K562 (cell line): ENCODE measurements around the gene CSTF1. TPM values are rescaled to one million over a fixed set of nuclear protein-coding genes. Genes with fewer than 3 reads are reported as not detected.
"Not testable (repeated sequence)": the region's sequence is repeated elsewhere in the genome, so short reads cannot be mapped to it uniquely, and the experiment has no call there.

ENCODE experiments used
- ATAC-seq: fragments of 200-7000 bp; cut with Tn5 transposase; 3 replicates; pipeline ENCODE4 v1.9.1; 2020; ENCODE audit warnings: moderate library complexity
- BruUV-seq: library from RNA; stranded (reverse); fragments of 400-500 nt; replicated peaks from 2 replicates; lab custom pipeline; 2021; lab: Mats Ljungman, UMichigan
- CTCF ChIA-PET: fragments of 300-600 bp; formaldehyde crosslinking; extraction: SDS; loops from one replicate; lab custom pipeline; 2021; ENCODE audit warnings: low intra/inter-chr PET ratio; lab: Yijun Ruan, JAX
- POLR2A ChIA-PET: fragments of 300-600, 350-650 bp; sonication (Branson Sonifier 250); formaldehyde crosslinking; extraction: SDS; loops from one replicate; lab custom pipeline; 2021; ENCODE audit warnings: antibody characterized with exemption, inconsistent platforms; lab: Yijun Ruan, JAX
- DNase-seq, 4 experiments: peaks; one replicate each; pipeline versions ENCODE4 v3.0.0 to v3.0.0-alpha.2; 2011 to 2018; ENCODE audit warnings: low spot score in 3 of 4, mixed read lengths in 3 of 4; ENCODE audit errors: extremely low read depth in 1 of 4
- FAIRE-seq: peaks from 2 replicates; lab custom pipeline; 2011; peaks lifted over from hg19 to GRCh38; lab: Jason Lieb, UNC
- H2AFZ ChIP-seq: 2 replicates; pipeline ENCODE4 v1.6.0; 2011; ENCODE audit warnings: low read depth, low read length, control low read depth, inconsistent platforms
- H3K27ac ChIP-seq: fragments of 200-600 bp; 3 replicates; pipeline ENCODE4 v1.8.0; 2011; ENCODE audit warnings: low read depth, mild to moderate bottlenecking, control low read depth, inconsistent platforms, low read length, moderate library complexity, mixed read lengths; ENCODE audit errors: extremely low read depth
- H3K27me3 ChIP-seq, 2 experiments: fragments of 300-600 bp in 1 of 2; 2 replicates in 1 of 2; 3 replicates in 1 of 2; pipeline versions ENCODE4 v1.6.0 to v1.8.0; 2011; ENCODE audit warnings: inconsistent platforms in 2 of 2, low read length in 2 of 2, mild to moderate bottlenecking in 1 of 2, mixed read lengths in 1 of 2, moderate library complexity in 1 of 2; ENCODE audit not compliant: control insufficient read depth in 2 of 2, insufficient read depth in 2 of 2
- H3K36me3 ChIP-seq: fragments of 300-600 bp; 3 replicates; pipeline ENCODE4 v1.8.0; 2011; ENCODE audit warnings: mild to moderate bottlenecking, low read length, inconsistent platforms; ENCODE audit not compliant: control insufficient read depth, insufficient read depth
- H3K4me1 ChIP-seq, 2 experiments: fragments of 200-600 bp in 1 of 2; replicated peaks in 1 of 2; 2 replicates in 1 of 2; 3 replicates in 1 of 2; pipeline versions ENCODE4 v1.5.1 to v1.8.0; 2011; ENCODE audit warnings: inconsistent platforms in 2 of 2, low read length in 2 of 2, mild to moderate bottlenecking in 1 of 2, mixed read lengths in 1 of 2, moderate library complexity in 1 of 2; ENCODE audit not compliant: control insufficient read depth in 2 of 2, insufficient read depth in 2 of 2
- H3K4me2 ChIP-seq: 2 replicates; pipeline ENCODE4 v1.6.1; 2011; ENCODE audit warnings: low read length, control low read depth, inconsistent platforms, mixed read lengths; ENCODE audit not compliant: insufficient read depth
- H3K4me3 ChIP-seq: fragments of 200-600 bp; sonication (generic), shearing (Covaris generic); 2 replicates; pipeline ENCODE4 v1.5.1; 2016; ENCODE audit warnings: control low read depth, inconsistent platforms
- H3K79me2 ChIP-seq: fragments of 200-600 bp; 3 replicates; pipeline ENCODE4 v1.8.0; 2011; ENCODE audit warnings: low read length, inconsistent platforms; ENCODE audit not compliant: control insufficient read depth, insufficient read depth
- H3K9ac ChIP-seq, 2 experiments: 2 replicates each; pipeline versions ENCODE4 v1.6.0 to v1.6.1; 2011; ENCODE audit warnings: low read depth in 2 of 2, low read length in 2 of 2, control low read depth in 1 of 2, inconsistent platforms in 1 of 2, mild to moderate bottlenecking in 1 of 2, mixed read lengths in 1 of 2; ENCODE audit not compliant: insufficient read depth in 1 of 2
- H3K9me1 ChIP-seq: one replicate; pipeline ENCODE4 v1.6.0; 2011; ENCODE audit warnings: inconsistent platforms, mild to moderate bottlenecking, low read length, moderate library complexity; ENCODE audit not compliant: control insufficient read depth, insufficient read depth
- H3K9me3 ChIP-seq: replicated peaks from 2 replicates; pipeline ENCODE4 v1.5.1; 2011; ENCODE audit warnings: low read depth, low read length, inconsistent platforms; ENCODE audit not compliant: control insufficient read depth, insufficient read depth
- H4K20me1 ChIP-seq: replicated peaks from 2 replicates; pipeline ENCODE4 v1.6.1; 2011; ENCODE audit warnings: low read length, inconsistent platforms, mixed read lengths; ENCODE audit not compliant: control insufficient read depth, insufficient read depth
- ARID2 ChIP-seq: fragments of 450-650 bp; IDR thresholded peaks from 2 replicates; pipeline ENCODE4 v1.6.1; 2017; ENCODE audit warnings: antibody characterized with exemption, mild to moderate bottlenecking
- CEBPB ChIP-seq: fragments of 450-650 bp; IDR thresholded peaks from 2 replicates; pipeline ENCODE4 v1.6.1; 2016; ENCODE audit warnings: missing genetic modification characterization, missing compliant biosample characterization
- CEBPG ChIP-seq, 3 experiments: fragments of 200-800 bp in 1 of 3; sonication (Bioruptor generic) in 1 of 3; sonication (generic) in 1 of 3; formaldehyde crosslinking in 1 of 3; IDR thresholded peaks in 2 of 3; conservative IDR thresholded peaks in 1 of 3; 2 replicates each; pipeline versions ENCODE4 v1.6.1 to v1.8.0; 2016 to 2022; ENCODE audit warnings: missing compliant biosample characterization in 2 of 3, missing genetic modification characterization in 2 of 3, mild to moderate bottlenecking in 1 of 3, missing genetic modification reagents in 1 of 3
- NFRKB ChIP-seq: fragments of 450-650 bp; IDR thresholded peaks from 2 replicates; pipeline ENCODE4 v1.6.1; 2016; ENCODE audit warnings: low read depth
- POLR2G ChIP-seq: fragments of 200-400 bp; formaldehyde crosslinking; IDR thresholded peaks from 2 replicates; pipeline ENCODE4 v1.6.1; 2017; ENCODE audit warnings: low read depth, mild to moderate bottlenecking, antibody characterized with exemption, low read length, moderate library complexity
- WGBS: fragments of 100-300 bp; shearing (Covaris generic); methylation state at CpG from one replicate; pipeline ENCODE4 v1.1.6; 2016; ENCODE audit warnings: low coverage, mixed read lengths; ENCODE audit not compliant: insufficient coverage; ENCODE audit errors: missing lambda C conversion rate; 5-methylcytosine and 5-hydroxymethylcytosine counted together
- in situ Hi-C: fragments of 300-500 bp; cut with MboI; formaldehyde crosslinking; loops from 4 replicates; pipeline ENCODE4 v1.15.0; 2018; ENCODE audit warnings: inconsistent platforms, mixed read lengths
- intact Hi-C: fragments of 100-400 bp; cut with micrococcal nuclease; formaldehyde crosslinking; loops from 2 replicates; pipeline ENCODE4 v1.14.2; 2022
- polyA plus RNA-seq, 8 experiments: library from polyadenylated mRNA; depleted of rRNA in 4 of 8; stranded (reverse) in 5 of 8; unstranded in 3 of 8; fragments of >200 nt; fragmentation: Nextera tagmentation in 2 of 8; fragmentation: Illumina TruSeq in 1 of 8; extraction: Ambion mirVana in 2 of 8; extraction: Trizol in 1 of 8; gene quantifications; 2 replicates each; pipeline versions ENCODE4 v1.2.1 to v1.2.3, GENCODE V29; 2011 to 2014; ENCODE audit warnings: inconsistent platforms in 1 of 8, missing spikeins in 1 of 8
- total RNA-seq, 7 experiments: library from RNA; depleted of rRNA in 6 of 7; stranded (reverse); fragments of >200 nt in 6 of 7; fragmentation: Illumina TruSeq in 2 of 7; extraction: Trizol in 2 of 7; gene quantifications; 2 replicates each; pipeline versions ENCODE4 v1.2.1 to v1.2.3, GENCODE V29; 2011 to 2021; ENCODE audit warnings: low replicate concordance in 1 of 7

The CSTF1 gene
- total and polyA plus RNA-seq, 9 of the 15 experiments (the other 6 are each of a cell fraction or from before 2014, with no cell fraction given), result 30.8 to 110 (median 53.4) TPM

- H2AFZ ChIP-seq; in situ Hi-C loops; TF ChIP-seq CEBPG (CRISPR knock-in tag; IDR thresholded peaks at IDR 0.05): not testable (repeated sequence)
- Histone ChIP-seq H3K79me2 (peaks cover 77% of the 10 kb centered on the region), H3K4me1 (peaks cover 2 to 24% of the 10 kb centered on the region in 2 experiments), H3K36me3 (peaks cover 87% of the 10 kb centered on the region)
- peak; percentile 74 for TF ChIP-seq CEBPB (tag)
- 0 out of 2 replicates have a peak, but pooled peaks have one; percentile 26 for TF ChIP-seq POLR2G
- 0 out of 4 replicates have a peak, but pooled peaks have one; percentile 29 to 39 for TF ChIP-seq CEBPG (tag; conservative IDR thresholded peaks at IDR 0.05 in 1 of 2, IDR thresholded peaks at IDR 0.05 in 1 of 2)
- TF ChIP-seq, all 486 proteins: peak for 3; not testable (repeated sequence) for 483
- H4K20me1 ChIP-seq, H3K4me3 ChIP-seq, BruUV-seq, H3K9me3 ChIP-seq, H3K9me1 ChIP-seq, H3K4me2 ChIP-seq, intact Hi-C loops, H3K27me3 ChIP-seq, FAIRE-seq, H3K9ac ChIP-seq, DNase-seq, CTCF ChIA-PET, H3K27ac ChIP-seq, ATAC-seq: not testable (repeated sequence)
- POLR2A ChIA-PET, result interaction anchor here (1.7 kb wide), 1 partner anchor 13 kb away, joined by 6 read pairs; the partner anchor contains the start of genes AURKA and CSTF1
- WGBS, result 91% methylated on average over 11 of the region's 12 CpGs
Observed at GRCh38 chr20:56405356-56405755, 12.9 kb downstream of the CSTF1 start.

- in situ Hi-C loops, result no loop called here
- ATAC-seq (no peak), FAIRE-seq (no peak), DNase-seq (no peak)
- no peak overlapping the region; a peak in 1 of 4 replicates for H3K9ac ChIP-seq
- no peak overlapping the region for H2AFZ ChIP-seq
- 96% methylated on average over 3 of the region's 3 CpGs for WGBS
- CTCF ChIA-PET, result no interaction called here
- H3K9me3 ChIP-seq, result no peaks in the 10 kb centered on the region
- intact Hi-C loops, result no loop called here
- no peak overlapping the region for H3K4me3 ChIP-seq
- H3K4me2 ChIP-seq, result no peak overlapping the region
- POLR2A ChIA-PET, result interaction anchor here (1.3 to 1.7 kb wide), 2 partner anchors 12 to 15 kb away, joined by 3 to 6 read pairs; partner anchors contain the start of genes AURKA and CSTF1
- peak overlapping the region; percentile 10; the same call in 1 of the 3 replicates for H3K27ac ChIP-seq
- H3K4me1 ChIP-seq, result peaks cover 9 to 35% of the 10 kb centered on the region in 2 experiments
- TF ChIP-seq NFRKB (no peak), ARID2 (no peak)
- H3K36me3 ChIP-seq, result peaks cover 72% of the 10 kb centered on the region
- peaks cover 63% of the 10 kb centered on the region for H3K79me2 ChIP-seq
- H4K20me1 ChIP-seq, result no peaks in the 10 kb centered on the region
- no peaks in the 10 kb centered on the region for H3K9me1 ChIP-seq
- H3K27me3 ChIP-seq, result no peaks in the 10 kb centered on the region
- no TSS peak for BruUV-seq
Observed at GRCh38 chr20:56406910-56407309, 14.5 kb downstream of the CSTF1 start.
